Thyroid gland (tissue), 4 donors: ENCODE data around the gene LRRK2. TPM values are rescaled to one million over a fixed set of nuclear protein-coding genes. Genes with fewer than 3 reads are reported as not detected.
"Not testable (repeated sequence)": the region's sequence is repeated elsewhere in the genome, so short reads cannot be mapped to it uniquely, and the experiment has no call there.

Source experiments
- DNase-seq, 2 donors: peaks; one replicate each; pipeline ENCODE4 v3.0.0-alpha.2; 2019
- H3K27ac ChIP-seq, 3 donors: fragments of 200-600 bp; sonication (generic); 1 replicate in 2 of 3; 2 replicates in 1 of 3; pipeline ENCODE4 v1.5.1; 2016 to 2019; ENCODE audit warnings: mild to moderate bottlenecking in 1 of 3, moderate library complexity in 1 of 3
- H3K27me3 ChIP-seq: fragments of 200-600 bp; sonication (generic); one replicate; pipeline ENCODE4 v1.5.1; 2019
- H3K36me3 ChIP-seq, 2 donors: fragments of 200-600 bp; sonication (generic); one replicate each; pipeline ENCODE4 v1.5.1; 2016 to 2019
- H3K4me1 ChIP-seq, 2 donors: fragments of 200-600 bp; sonication (generic); one replicate each; pipeline ENCODE4 v1.5.1; 2017 to 2019
- H3K4me3 ChIP-seq, 3 donors: fragments of 200-600 bp; sonication (generic); replicated peaks in 1 of 3; 1 replicate in 2 of 3; 2 replicates in 1 of 3; pipeline ENCODE4 v1.5.1; 2016; ENCODE audit warnings: mild to moderate bottlenecking in 1 of 3
- H3K9me3 ChIP-seq: fragments of 200-600 bp; sonication (generic); one replicate; pipeline ENCODE4 v1.5.1; 2017
- POLR2A ChIP-seq, 2 donors: fragments of 450-650 bp; IDR thresholded peaks; one replicate each; pipeline ENCODE4 v1.6.1; 2017; ENCODE audit warnings: antibody characterized with exemption in 2 of 2, mild to moderate bottlenecking in 2 of 2, moderate library complexity in 1 of 2
- WGBS, 2 donors: methylation state at CpG; one replicate each; pipeline ENCODE4 v1.1.5; 2017; 5-methylcytosine and 5-hydroxymethylcytosine counted together
- intact Hi-C: fragments of 100-400 bp; cut with DNase I; formaldehyde crosslinking; loops from one replicate; pipeline ENCODE4 v1.15.1; 2023
- total RNA-seq, 4 donors: library from RNA; depleted of rRNA; stranded (reverse); fragments of >200 nt; gene quantifications; one replicate each; pipeline ENCODE4 v1.2.3, GENCODE V29; 2016
- TF ChIP-seq, protein P1 (sequence below), 6 experiments: fragments of 200-600 bp in 3 of 6; fragments of 450-650 bp in 3 of 6; sonication (generic) in 3 of 6; IDR thresholded peaks; one replicate each; pipeline ENCODE4 v1.5.1; 2016 to 2019; ENCODE audit warnings: antibody characterized with exemption in 6 of 6, mild to moderate bottlenecking in 2 of 6, inconsistent platforms in 1 of 6, moderate library complexity in 1 of 6

Gene LRRK2
- total RNA-seq, 4 donors from 2014 or later = 11.0 to 27.6 (median 21.1) TPM

DNA sequence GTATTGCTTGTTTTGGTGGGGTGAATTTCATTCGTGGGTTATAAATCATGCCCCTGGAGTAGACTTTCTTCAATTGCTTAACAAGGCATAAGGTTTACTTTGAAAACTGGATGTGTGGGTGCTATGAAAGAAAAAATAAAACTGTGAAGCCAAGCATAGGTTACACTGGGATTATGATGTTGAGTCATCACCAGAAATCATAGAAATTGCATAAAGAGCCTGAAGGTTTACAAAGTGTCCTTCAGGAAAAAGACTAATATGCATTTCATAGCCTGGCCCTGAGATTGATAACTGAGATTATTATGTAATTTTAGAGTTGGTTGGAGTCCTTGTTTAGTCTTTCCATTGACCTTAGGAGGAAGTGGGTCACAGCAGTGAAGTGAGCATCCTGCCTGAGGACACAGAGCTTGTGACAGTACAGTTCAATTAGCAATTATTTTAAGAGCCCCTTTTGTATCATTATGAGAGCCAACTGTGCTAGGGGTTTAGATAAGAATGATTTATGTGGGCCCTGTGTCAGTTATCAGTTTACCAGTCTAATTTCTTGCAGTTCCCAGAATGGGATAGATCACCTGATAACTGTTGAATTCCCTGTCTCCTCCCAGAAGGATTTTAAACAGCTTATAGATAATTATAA is 13.6 kb downstream of the LRRK2 start:
- Histone ChIP-seq H3K4me3 (no peak overlapping the region), H3K4me1 (no peaks in the 10 kb centered on the region), H3K27ac (no peak overlapping the region), H3K9me3 (no peaks in the 10 kb centered on the region), H3K27me3 (no peaks in the 10 kb centered on the region), H3K36me3 (no peaks in the 10 kb centered on the region)
- intact Hi-C loops = no loop called here
- no peak for TF ChIP-seq POLR2A (IDR thresholded peaks at IDR 0.05)
- TF ChIP-seq, protein P1, sequence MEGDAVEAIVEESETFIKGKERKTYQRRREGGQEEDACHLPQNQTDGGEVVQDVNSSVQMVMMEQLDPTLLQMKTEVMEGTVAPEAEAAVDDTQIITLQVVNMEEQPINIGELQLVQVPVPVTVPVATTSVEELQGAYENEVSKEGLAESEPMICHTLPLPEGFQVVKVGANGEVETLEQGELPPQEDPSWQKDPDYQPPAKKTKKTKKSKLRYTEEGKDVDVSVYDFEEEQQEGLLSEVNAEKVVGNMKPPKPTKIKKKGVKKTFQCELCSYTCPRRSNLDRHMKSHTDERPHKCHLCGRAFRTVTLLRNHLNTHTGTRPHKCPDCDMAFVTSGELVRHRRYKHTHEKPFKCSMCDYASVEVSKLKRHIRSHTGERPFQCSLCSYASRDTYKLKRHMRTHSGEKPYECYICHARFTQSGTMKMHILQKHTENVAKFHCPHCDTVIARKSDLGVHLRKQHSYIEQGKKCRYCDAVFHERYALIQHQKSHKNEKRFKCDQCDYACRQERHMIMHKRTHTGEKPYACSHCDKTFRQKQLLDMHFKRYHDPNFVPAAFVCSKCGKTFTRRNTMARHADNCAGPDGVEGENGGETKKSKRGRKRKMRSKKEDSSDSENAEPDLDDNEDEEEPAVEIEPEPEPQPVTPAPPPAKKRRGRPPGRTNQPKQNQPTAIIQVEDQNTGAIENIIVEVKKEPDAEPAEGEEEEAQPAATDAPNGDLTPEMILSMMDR (IDR thresholded peaks at IDR 0.05) = no peak
- DNase-seq = no peak
- WGBS, 2 donors = 30 to 31% methylated on average over 1 of the region's 1 CpG

DNA sequence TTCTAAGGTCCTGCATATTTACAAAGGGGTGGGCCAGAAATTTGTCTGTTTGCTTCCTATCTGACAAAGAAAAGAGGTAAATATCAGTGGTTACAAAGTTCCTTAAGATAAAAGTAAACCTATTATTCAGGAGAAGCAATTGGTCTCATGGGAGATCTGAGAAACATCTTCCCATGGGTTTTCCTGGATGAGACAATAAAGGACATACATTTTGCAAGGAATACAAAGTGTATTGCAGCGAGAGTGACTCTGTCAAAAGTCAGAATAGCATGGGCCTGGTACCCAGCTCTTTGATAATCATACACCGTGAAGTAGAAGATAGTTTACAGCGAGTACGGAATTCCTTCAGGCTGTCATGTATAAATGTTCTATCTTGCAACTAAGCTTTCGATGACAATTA is 14.2 kb downstream of the LRRK2 start:
- intact Hi-C loops = no loop called here
- no peak overlapping the region for H3K27ac ChIP-seq
- H3K4me1 ChIP-seq = no peaks in the 10 kb centered on the region
- no peak overlapping the region for H3K4me3 ChIP-seq
- no peak for TF ChIP-seq POLR2A (IDR thresholded peaks at IDR 0.05)
- TF ChIP-seq, protein P1 (IDR thresholded peaks at IDR 0.05) = no peak
- no peaks in the 10 kb centered on the region for H3K9me3 ChIP-seq
- no peaks in the 10 kb centered on the region for H3K36me3 ChIP-seq
- 94 to 96% methylated on average over 5 of the region's 5 CpGs for WGBS, 2 donors
- no peaks in the 10 kb centered on the region for H3K27me3 ChIP-seq
- no peak for DNase-seq

DNA sequence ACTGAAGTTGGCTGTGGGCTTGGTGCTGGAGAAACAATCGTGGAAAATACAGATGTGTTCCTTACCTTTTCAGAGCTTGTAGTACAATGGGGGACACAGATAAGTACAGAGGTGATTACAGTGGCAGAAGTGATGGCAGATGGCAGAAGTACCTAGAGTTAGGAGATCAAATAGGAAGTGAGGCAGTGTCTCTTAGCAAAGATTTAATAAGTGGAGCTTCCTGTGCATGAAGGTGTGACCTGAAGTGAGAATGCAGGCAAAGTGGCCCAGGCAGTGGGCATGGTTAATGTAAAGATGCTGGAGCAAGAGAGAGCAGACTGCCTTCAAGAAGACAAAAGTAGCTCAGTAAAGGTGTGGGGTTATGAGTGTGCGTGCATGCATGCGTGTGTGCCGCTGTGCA is 16.0 kb downstream of the LRRK2 start:
- Histone ChIP-seq H3K36me3 (no peaks in the 10 kb centered on the region), H3K4me1 (no peaks in the 10 kb centered on the region), H3K27me3 (no peaks in the 10 kb centered on the region), H3K27ac (no peak overlapping the region), H3K4me3 (no peak overlapping the region), H3K9me3 (no peaks in the 10 kb centered on the region)
- intact Hi-C loops = no loop called here
- 95 to 97% methylated on average over 4 of the region's 4 CpGs for WGBS, 2 donors
- no peak for TF ChIP-seq POLR2A (IDR thresholded peaks at IDR 0.05)
- DNase-seq = no peak

DNA sequence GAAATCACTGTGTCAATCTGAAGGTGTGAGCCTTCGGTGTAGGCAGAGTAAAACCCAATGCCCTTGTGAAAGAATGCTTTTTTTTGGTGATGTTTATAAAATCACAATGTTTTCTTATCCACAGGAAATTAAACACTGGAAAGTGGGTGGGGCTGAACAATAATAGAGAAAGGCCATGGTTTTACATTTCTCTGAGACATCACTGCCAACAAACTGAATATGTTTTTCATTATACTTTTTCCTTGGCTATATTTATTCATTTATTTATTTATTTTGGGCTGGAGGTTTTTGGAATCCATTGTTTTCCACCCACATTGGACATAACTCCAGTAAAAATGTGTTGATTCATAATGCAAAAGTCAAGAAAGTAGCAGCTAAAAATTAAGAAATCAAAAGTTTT is 16.9 kb downstream of the LRRK2 start:
- Histone ChIP-seq H3K27me3 (no peaks in the 10 kb centered on the region), H3K36me3 (no peaks in the 10 kb centered on the region), H3K27ac (no peak overlapping the region), H3K4me3 (no peak overlapping the region), H3K9me3 (no peaks in the 10 kb centered on the region), H3K4me1 (no peaks in the 10 kb centered on the region)
- WGBS, 2 donors = 70 to 71% methylated on average over 1 of the region's 1 CpG
- TF ChIP-seq, protein P1 (IDR thresholded peaks at IDR 0.05) = no peak
- no peak for DNase-seq
- intact Hi-C loops = no loop called here

DNA sequence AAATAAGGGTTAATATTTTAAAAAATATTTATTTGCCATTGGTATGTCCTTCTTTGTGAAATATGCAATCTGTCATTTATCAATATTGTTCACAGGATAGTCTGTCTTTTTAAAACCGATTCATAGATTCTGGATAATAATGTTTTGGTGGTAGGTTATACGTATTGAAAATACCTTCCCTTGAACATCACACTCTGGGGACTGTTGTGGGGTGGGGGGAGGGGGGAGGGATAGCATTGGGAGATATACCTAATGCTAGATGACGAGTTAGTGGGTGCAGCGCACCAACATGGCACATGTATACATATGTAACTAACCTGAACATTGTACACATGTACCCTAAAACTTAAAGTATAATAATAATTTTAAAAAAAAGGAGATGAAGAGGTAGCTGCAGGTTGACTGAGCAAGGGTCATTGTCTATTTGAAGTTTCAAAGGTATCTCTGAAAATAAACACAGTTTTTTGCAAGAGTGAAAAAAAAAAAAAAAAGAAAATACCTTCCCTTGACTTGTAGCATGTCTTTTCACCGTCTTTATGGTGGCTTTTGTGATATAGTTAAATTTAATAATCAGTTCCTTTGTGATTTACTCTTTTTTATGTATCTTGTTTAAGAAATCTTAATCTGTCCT is 19.8 kb downstream of the LRRK2 start:
- 92 to 94% methylated on average over 5 of the region's 5 CpGs for WGBS, 2 donors
- DNase-seq, H3K27ac ChIP-seq, H3K4me1 ChIP-seq, H3K9me3 ChIP-seq, H3K4me3 ChIP-seq, H3K27me3 ChIP-seq, intact Hi-C loops, H3K36me3 ChIP-seq: not testable (repeated sequence)

DNA sequence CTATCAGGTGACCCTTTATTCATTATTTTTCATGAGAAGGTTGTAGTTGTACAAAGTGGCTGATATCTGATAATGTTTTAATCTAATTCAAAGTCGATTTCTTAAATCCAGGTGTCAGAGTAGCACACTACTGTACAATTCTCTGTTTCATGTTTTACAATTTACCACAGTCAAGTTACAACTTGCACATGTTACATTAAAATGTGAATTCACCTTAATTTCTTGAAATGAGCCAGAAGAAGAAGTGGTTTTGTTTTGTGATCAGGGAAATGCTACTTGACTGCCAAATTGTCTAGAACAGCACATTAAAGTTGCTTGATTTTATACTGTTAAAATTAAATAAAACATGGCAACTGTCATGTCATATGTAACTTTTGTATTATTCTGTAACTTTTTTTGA is 23.2 kb downstream of the LRRK2 start:
- intact Hi-C loops = no loop called here
- 80 to 94% methylated on average over 1 of the region's 1 CpG for WGBS, 2 donors
- Histone ChIP-seq H3K4me1 (no peaks in the 10 kb centered on the region), H3K27me3 (no peaks in the 10 kb centered on the region), H3K4me3 (no peak overlapping the region), H3K9me3 (no peaks in the 10 kb centered on the region), H3K27ac (no peak overlapping the region), H3K36me3 (no peaks in the 10 kb centered on the region)
- TF ChIP-seq, protein P1 (IDR thresholded peaks at IDR 0.05) = no peak
- no peak for TF ChIP-seq POLR2A (IDR thresholded peaks at IDR 0.05)
- no peak for DNase-seq
